ENCODE measurements around the gene PDLIM1.

GRCh38 chr10:95333997-95334804 is 43.4 kb upstream of the PDLIM1 start:
- TF ChIP-seq ZFP3 (CRISPR knock-in tag; IDR thresholded peaks at IDR 0.05), result no peak
- TF ChIP-seq ZFP30 (CRISPR knock-in tag; IDR thresholded peaks at IDR 0.05), result no peak
- no peak for TF ChIP-seq GLIS3 (CRISPR knock-in tag; IDR thresholded peaks at IDR 0.05)
- no peak for TF ChIP-seq ESRRG (CRISPR knock-in tag; IDR thresholded peaks at IDR 0.05)
- TF ChIP-seq CSRNP3 (CRISPR knock-in tag; IDR thresholded peaks at IDR 0.05), result no peak
- no peak for TF ChIP-seq BACH2 (CRISPR knock-in tag; IDR thresholded peaks at IDR 0.05; ENCODE audit: borderline replicate concordance)
- no peak for TF ChIP-seq TCF4 (CRISPR knock-in tag; IDR thresholded peaks at IDR 0.05; ENCODE audit: borderline replicate concordance)
- no peak for TF ChIP-seq ZNF70 (CRISPR knock-in tag; IDR thresholded peaks at IDR 0.05)
- TF ChIP-seq CREB5 (CRISPR knock-in tag; IDR thresholded peaks at IDR 0.05; ENCODE audit: low read depth), result no peak
